ENCODE data around the gene AFM. TPM values are rescaled to one million over a fixed set of nuclear protein-coding genes. Genes with fewer than 3 reads are reported as not detected.

Gene AFM
- total RNA-seq, 2 donors from 2014 or later: not detected

- Mint-ChIP-seq H3K27ac (no peak overlapping the region), H3K36me3 (ENCODE audit: low read depth) (no peaks in the 10 kb centered on the region), H3K9me3 (peaks cover 4% of the 10 kb centered on the region), H3K4me1 (no peaks in the 10 kb centered on the region), H3K4me3 (no peak overlapping the region), H3K27me3 (peaks cover 12% of the 10 kb centered on the region)
- no peak for ATAC-seq (replicated peaks)
Measured at GRCh38 chr4:73458184-73459047, 23.1 kb upstream of the AFM start.

GRCh38 chr4:73459048-73459421 lies 22.5 kb upstream of the AFM start:
- ATAC-seq (replicated peaks): no peak
- Mint-ChIP-seq H3K9me3 (peaks cover 4% of the 10 kb centered on the region), H3K4me1 (no peaks in the 10 kb centered on the region), H3K4me3 (no peak overlapping the region), H3K36me3 (ENCODE audit: low read depth) (no peaks in the 10 kb centered on the region), H3K27ac (no peak overlapping the region), H3K27me3 (peaks cover 12% of the 10 kb centered on the region)

- Mint-ChIP-seq H3K4me1 (no peaks in the 10 kb centered on the region), H3K9me3 (peaks cover 4% of the 10 kb centered on the region), H3K4me3 (no peak overlapping the region), H3K27ac (no peak overlapping the region), H3K36me3 (ENCODE audit: low read depth) (no peaks in the 10 kb centered on the region), H3K27me3 (peaks cover 12% of the 10 kb centered on the region)
- ATAC-seq (replicated peaks): no peak
Measured at GRCh38 chr4:73460913-73461522, 20.5 kb upstream of the AFM start.

- H3K4me3 Mint-ChIP-seq: no peak overlapping the region
- H3K27me3 Mint-ChIP-seq: peaks cover 9% of the 10 kb centered on the region
- no peaks in the 10 kb centered on the region for H3K4me1 Mint-ChIP-seq
- no peaks in the 10 kb centered on the region for H3K36me3 Mint-ChIP-seq (ENCODE audit: low read depth)
- no peak for ATAC-seq (replicated peaks)
- peaks cover 7% of the 10 kb centered on the region for H3K9me3 Mint-ChIP-seq
- H3K27ac Mint-ChIP-seq: no peak overlapping the region
Measured at GRCh38 chr4:73468170-73468569, 13.4 kb upstream of the AFM start.

DNA sequence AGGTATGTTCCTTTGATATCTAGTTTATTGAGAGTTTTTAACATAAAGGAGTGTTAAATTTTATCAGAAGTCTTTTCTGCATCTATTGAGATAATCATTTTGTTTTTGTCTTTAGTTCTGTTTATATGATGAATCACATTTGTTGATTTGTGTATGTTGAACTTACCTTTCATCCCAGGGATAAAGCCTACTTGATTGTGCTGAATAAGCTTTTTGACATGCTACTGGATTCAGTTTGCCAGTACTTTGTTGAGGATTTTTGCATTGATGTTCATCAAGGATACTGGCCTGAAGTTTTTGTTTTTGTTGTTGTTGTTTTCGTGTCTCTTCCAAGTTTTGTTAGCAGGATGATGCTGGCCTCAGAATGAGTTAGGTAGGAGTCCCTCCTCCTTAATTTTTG lies 10.8 kb upstream of the AFM start:
- Mint-ChIP-seq H3K4me3 (no peak overlapping the region), H3K36me3 (ENCODE audit: low read depth) (no peaks in the 10 kb centered on the region), H3K27ac (no peak overlapping the region), H3K9me3 (peaks cover 11% of the 10 kb centered on the region), H3K4me1 (no peaks in the 10 kb centered on the region), H3K27me3 (peaks cover 14% of the 10 kb centered on the region)
- no peak for ATAC-seq (replicated peaks)

- H3K4me1 Mint-ChIP-seq: no peaks in the 10 kb centered on the region
- no peak overlapping the region for H3K4me3 Mint-ChIP-seq
- H3K9me3 Mint-ChIP-seq: peaks cover 11% of the 10 kb centered on the region
- no peak overlapping the region for H3K27ac Mint-ChIP-seq
- H3K36me3 Mint-ChIP-seq (ENCODE audit: low read depth): no peaks in the 10 kb centered on the region
- peaks cover 15% of the 10 kb centered on the region for H3K27me3 Mint-ChIP-seq
- no peak for ATAC-seq (replicated peaks)
Measured at GRCh38 chr4:73477176-73477575, 4.4 kb upstream of the AFM start.

DNA sequence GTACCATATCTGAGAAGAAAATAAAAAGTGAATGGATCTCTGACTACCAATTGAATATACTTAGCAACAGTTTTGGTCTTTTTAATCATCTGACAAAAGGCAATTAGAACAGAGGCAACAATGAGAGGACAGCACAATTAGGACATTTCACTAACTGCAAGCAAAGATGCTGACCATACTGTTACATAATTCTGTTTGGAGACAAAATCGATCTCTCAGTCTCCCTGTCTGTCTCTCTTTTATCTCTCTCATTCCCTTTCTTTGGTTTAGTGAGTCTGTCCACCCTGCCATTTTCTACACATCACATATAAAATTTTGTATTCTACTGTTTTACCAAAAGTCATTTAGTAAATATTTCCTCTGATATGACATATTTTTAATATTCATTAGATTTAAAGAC lies 2.2 kb upstream of the AFM start:
- H3K27me3 Mint-ChIP-seq: peaks cover 7% of the 10 kb centered on the region
- ATAC-seq (replicated peaks): no peak
- H3K4me1 Mint-ChIP-seq: no peaks in the 10 kb centered on the region
- H3K9me3 Mint-ChIP-seq: peaks cover 3% of the 10 kb centered on the region
- H3K4me3 Mint-ChIP-seq: no peak overlapping the region
- no peaks in the 10 kb centered on the region for H3K36me3 Mint-ChIP-seq (ENCODE audit: low read depth)
- no peak overlapping the region for H3K27ac Mint-ChIP-seq

DNA sequence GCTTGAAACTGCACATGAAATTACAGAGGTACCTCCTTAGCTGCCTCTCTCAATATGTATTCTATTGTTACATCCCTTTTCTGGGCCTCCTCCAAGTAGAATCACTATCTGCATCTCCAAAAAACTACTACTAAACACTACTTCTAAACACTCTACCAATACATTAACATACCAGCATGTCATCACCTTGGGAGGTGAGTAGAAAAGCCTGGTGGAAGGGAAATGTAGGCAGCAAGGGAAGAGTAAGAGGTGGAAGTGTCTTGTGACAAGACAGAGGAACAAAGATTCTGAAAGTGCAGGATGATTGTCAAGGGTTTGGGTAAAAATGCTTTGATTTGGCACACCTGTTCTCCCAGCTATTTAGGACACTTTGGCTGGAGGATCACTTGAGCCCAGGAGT lies 3.5 kb downstream of the AFM start:
- Mint-ChIP-seq H3K4me1 (no peaks in the 10 kb centered on the region), H3K4me3 (no peak overlapping the region), H3K27ac (no peak overlapping the region), H3K36me3 (ENCODE audit: low read depth) (no peaks in the 10 kb centered on the region), H3K27me3 (peaks cover 12% of the 10 kb centered on the region), H3K9me3 (no peaks in the 10 kb centered on the region)
- ATAC-seq (replicated peaks): no peak

DNA sequence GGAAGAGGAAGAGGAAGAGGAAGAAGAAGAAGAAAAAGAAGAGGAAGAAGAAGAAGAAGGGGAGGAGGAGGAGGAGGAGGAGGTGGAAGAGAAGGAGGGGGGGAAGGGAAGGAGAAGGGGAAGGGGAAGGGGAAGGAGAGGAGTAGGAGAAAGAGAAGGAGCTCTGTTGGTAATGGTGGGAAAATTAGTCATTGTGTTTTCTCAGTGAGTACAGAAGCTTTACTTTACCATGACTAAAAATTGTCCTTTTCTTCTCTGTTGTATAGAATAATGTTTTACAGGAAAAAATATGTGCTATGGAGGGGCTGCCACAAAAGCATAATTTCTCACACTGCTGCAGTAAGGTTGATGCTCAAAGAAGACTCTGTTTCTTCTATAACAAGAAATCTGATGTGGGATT lies 4.1 kb downstream of the AFM start:
- Mint-ChIP-seq H3K36me3 (ENCODE audit: low read depth) (no peaks in the 10 kb centered on the region), H3K4me3 (no peak overlapping the region), H3K27me3 (peaks cover 12% of the 10 kb centered on the region), H3K4me1 (no peaks in the 10 kb centered on the region), H3K9me3 (no peaks in the 10 kb centered on the region), H3K27ac (no peak overlapping the region)
- ATAC-seq (replicated peaks): no peak

GRCh38 chr4:73486497-73486896 lies 5.0 kb downstream of the AFM start:
- Mint-ChIP-seq H3K36me3 (ENCODE audit: low read depth) (no peaks in the 10 kb centered on the region), H3K27ac (no peak overlapping the region), H3K4me3 (no peak overlapping the region), H3K4me1 (no peaks in the 10 kb centered on the region), H3K9me3 (no peaks in the 10 kb centered on the region), H3K27me3 (peaks cover 8% of the 10 kb centered on the region)
- ATAC-seq (replicated peaks): no peak

DNA sequence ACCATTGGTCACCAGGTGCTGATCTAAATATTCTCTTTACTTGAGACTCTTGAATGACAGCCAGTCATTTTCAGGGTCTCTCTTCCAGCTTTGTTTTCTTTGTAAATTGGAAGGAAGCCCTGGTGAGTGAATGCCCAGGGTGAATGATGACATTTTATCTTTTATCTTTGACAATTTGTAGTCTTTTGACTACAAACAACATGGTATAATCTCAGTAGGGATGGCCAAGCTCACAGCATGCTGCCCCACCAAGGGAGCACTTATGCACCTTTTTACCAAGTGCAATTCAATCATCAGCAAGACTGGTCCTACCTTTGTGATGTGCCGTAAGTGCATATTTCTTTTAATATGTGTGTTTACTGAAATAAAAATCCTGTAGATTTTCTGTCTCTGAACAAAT lies 5.7 kb downstream of the AFM start:
- ATAC-seq (replicated peaks): no peak
- H3K27ac Mint-ChIP-seq: no peak overlapping the region
- H3K27me3 Mint-ChIP-seq: peaks cover 8% of the 10 kb centered on the region
- no peak overlapping the region for H3K4me3 Mint-ChIP-seq
- no peaks in the 10 kb centered on the region for H3K9me3 Mint-ChIP-seq
- no peaks in the 10 kb centered on the region for H3K36me3 Mint-ChIP-seq (ENCODE audit: low read depth)
- H3K4me1 Mint-ChIP-seq: no peaks in the 10 kb centered on the region

GRCh38 chr4:73499996-73500765 lies 18.6 kb downstream of the AFM start:
- no peak for ATAC-seq (replicated peaks)
- Mint-ChIP-seq H3K9me3 (no peaks in the 10 kb centered on the region), H3K4me1 (peaks cover 6% of the 10 kb centered on the region), H3K36me3 (ENCODE audit: low read depth) (no peaks in the 10 kb centered on the region), H3K4me3 (no peak overlapping the region), H3K27me3 (no peaks in the 10 kb centered on the region), H3K27ac (no peak overlapping the region)

GRCh38 chr4:73501664-73502265 lies 20.2 kb downstream of the AFM start:
- Mint-ChIP-seq H3K9me3 (no peaks in the 10 kb centered on the region), H3K4me3 (no peak overlapping the region), H3K27me3 (no peaks in the 10 kb centered on the region), H3K27ac (no peak overlapping the region), H3K36me3 (ENCODE audit: low read depth) (no peaks in the 10 kb centered on the region), H3K4me1 (peaks cover 6% of the 10 kb centered on the region)
- no peak for ATAC-seq (replicated peaks)

- Mint-ChIP-seq H3K27me3 (no peaks in the 10 kb centered on the region), H3K4me1 (no peaks in the 10 kb centered on the region), H3K36me3 (ENCODE audit: low read depth) (no peaks in the 10 kb centered on the region), H3K27ac (no peak overlapping the region), H3K4me3 (no peak overlapping the region), H3K9me3 (no peaks in the 10 kb centered on the region)
- ATAC-seq (replicated peaks): no peak
Measured at GRCh38 chr4:73505567-73505966, 24.0 kb downstream of the AFM start.

Data from activated T-helper 17 cell treated with anti-CD3 and anti-CD28 coated beads, Interleukin-2, amount 50 U/mL, for 72 hours (primary cell).